GM18502 (cell line): ENCODE measurements around the gene SLC6A6.
"Not testable (repeated sequence)": the region's sequence is repeated elsewhere in the genome, so short reads cannot be mapped to it uniquely, and the experiment has no call there.

Experiments
- ATAC-seq: cut with Tn5 transposase; IDR thresholded peaks from one replicate; pipeline ENCODE4 v1.9.1; 2021; ENCODE audit warnings: mild to moderate bottlenecking; ENCODE audit not compliant: unreplicated experiment, poor library complexity

Gene SLC6A6

GRCh38 chr3:14511623-14512280, 109.3 kb downstream of the SLC6A6 start:
- ATAC-seq, result no peak

- ATAC-seq, result no peak
Observed at GRCh38 chr3:14512281-14512941, 110.0 kb downstream of the SLC6A6 start.

- no peak for ATAC-seq
Observed at GRCh38 chr3:14512942-14513327, 110.5 kb downstream of the SLC6A6 start.

DNA sequence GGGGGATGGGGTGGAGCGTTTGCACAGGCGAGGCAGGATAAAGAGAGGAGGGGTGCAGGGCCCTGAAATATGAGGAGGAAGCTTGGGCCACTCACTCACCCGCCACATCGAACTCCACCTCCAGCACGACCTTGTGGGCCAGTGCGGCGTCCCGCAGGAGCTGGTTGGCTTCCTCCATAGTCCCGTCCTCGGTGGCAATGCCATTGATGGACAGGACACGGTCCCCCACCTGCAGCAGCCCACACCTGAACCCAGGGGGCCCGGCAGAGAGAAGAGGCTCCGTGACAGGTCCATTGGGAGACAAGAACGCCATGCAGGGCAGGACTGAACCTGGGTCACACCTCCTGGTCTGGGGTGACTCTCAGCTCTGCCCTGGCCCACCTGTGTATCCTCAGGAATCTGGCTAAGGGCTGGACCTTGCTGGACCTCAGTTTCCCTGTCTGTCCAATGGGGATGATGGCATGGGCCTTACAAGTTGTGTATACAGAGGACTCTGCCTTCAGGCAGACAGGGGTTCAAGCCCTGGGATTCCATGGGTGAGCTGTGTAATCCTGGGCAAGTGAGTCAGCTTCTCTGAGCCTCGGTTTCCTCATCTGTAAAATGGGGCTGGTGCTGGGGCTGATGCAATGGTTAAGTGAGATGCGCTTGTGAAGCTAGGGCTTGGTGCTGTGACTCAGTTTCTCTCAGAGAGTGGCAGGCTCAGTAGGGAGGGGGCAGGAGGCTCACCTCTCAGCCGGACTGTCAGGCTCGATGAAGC, 111.3 kb downstream of the SLC6A6 start:
- ATAC-seq, result no peak

DNA sequence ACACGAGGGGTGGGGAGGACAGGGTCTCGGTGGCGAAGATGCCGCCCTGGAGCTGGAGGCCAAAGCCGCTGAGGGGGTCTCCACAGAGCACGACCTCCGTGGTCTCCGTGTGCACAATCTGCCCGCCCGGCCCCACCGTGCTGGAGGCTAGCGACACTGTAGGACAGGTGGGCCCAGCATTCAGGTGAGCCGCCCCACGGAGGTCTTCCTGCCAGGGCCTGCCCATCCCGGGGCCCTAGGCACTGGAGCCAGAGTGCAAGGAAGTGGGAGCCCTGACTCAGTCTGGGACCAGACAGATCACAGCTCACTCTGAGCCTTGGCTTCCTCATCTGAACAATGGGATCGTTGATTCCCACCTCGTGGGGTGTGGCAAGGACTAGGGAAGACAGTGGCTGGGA, 111.9 kb downstream of the SLC6A6 start:
- no peak for ATAC-seq

DNA sequence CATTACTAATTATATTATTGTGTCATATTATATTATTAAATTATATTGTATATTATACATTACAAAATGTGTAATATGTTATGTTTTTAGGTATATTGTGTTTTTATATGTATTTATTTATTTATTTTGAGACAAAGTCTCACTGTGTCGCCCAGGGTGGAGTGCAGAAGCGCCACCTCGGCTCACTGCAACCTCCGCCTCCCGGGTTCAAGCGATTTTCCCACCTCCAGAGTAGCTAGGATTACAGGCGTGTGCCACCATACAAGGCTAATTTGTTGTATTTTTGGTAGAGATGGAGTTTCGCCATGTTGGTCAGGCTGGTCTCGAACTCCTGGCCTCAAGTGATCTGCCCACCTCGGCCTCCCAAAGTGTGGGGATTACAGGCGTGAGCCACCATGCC, 113.1 kb downstream of the SLC6A6 start:
- ATAC-seq, result not testable (repeated sequence)

GRCh38 chr3:14516738-14517345, 114.4 kb downstream of the SLC6A6 start:
- ATAC-seq, result no peak

DNA sequence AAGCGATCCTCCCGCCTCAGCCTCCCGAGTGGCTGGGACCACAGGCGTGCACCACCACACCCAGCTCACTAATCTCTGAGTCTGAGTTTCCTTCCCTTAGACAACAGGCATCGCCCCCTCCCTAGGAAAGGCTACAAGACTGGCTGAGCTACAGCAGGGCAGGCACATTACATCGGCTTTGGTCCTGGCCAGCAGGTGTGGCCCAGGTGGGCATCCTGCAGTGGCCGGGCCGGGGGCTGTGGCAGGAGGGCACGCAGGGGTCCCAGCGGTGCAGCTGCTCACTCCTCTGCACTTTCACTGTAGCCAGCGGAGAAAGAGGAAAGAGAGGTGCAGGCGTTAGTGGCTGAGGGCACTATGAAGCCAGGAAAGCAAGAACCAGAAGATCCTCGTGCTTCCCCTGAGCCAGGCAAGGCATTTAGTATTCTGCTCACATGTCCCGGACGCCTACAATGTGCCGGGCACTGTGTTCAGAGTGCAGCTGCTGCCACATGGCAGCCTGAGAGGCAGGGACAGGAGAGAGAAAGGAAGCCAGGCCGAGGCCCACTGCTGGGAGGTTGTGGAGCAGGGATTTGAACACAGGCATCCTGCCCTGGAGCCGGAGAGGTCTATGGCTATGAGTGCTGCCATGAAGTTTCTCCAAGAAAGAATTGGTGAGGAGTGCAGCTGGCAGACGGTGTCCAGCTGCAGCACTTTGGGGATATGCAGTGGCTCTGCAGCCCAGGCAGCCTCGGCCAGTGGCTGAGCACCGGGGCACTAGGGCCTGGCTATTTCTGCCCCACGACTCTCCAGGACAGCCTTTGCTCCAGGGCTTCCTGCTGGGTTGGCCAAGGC, 115.4 kb downstream of the SLC6A6 start:
- ATAC-seq, result no peak

DNA sequence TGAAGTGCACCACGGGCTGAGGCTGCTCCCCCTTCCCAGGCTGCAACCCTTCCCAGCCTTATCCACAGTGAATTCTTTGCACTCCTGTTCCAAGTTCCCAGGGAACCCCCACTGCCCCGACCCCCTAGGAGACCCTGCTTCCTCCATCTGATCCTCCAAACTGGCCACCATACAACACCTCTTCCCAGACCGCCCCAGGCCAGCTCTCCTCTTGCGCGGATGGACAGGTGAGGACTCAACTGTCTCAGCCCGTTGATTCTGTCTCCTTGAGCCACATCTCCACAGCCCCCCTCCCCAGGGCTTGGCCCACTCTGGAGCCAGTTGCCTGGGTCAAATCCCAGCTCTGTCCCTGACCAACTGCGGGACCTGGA, 116.0 kb downstream of the SLC6A6 start:
- ATAC-seq, result no peak

- no peak for ATAC-seq
Observed at GRCh38 chr3:14518893-14519292, 116.5 kb downstream of the SLC6A6 start.

DNA sequence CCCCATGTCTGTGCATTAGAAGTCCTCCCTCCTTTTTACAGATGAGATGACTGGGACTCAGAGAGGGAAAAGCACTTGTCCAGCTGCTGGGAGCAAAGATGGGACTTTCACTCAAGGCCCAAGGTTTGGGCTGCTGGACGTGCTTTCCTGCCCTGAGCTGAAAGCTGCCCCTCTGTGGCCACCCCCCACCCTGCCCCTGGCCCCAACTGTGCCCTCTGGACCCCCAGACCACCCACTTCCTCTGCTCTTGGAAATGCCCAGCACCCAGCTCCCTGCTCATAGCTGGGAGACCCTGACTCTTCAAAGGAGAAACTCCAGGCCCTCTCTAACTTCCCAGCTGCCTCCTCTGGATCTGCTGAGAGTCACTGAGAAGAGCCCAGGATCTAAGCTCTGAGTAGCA, 117.0 kb downstream of the SLC6A6 start:
- ATAC-seq, result no peak

DNA sequence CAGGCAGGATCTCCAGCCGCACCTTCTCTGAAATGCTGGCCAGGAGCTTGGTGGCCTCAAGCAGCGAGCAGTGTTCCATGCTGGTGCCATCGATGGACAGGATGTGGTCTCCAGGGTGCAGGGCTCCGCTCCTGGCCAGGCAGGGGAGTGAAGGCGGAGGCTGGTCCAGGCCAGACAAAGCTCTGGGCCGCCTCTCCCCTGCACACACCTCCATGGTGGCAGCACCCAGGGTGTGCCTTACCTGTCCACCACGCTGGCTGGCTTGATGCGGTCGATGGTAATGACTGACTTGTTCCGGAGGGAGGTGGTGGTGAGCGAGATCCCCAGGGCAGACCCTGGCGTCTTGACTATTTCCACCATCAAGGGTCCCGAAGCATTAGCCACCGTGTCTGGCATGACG, 117.7 kb downstream of the SLC6A6 start:
- ATAC-seq, result no peak

- no peak for ATAC-seq
Observed at GRCh38 chr3:14520967-14521366, 118.6 kb downstream of the SLC6A6 start.

GRCh38 chr3:14521611-14522010, 119.2 kb downstream of the SLC6A6 start:
- no peak for ATAC-seq

- no peak for ATAC-seq
Observed at GRCh38 chr3:14522129-14522691, 119.8 kb downstream of the SLC6A6 start.

DNA sequence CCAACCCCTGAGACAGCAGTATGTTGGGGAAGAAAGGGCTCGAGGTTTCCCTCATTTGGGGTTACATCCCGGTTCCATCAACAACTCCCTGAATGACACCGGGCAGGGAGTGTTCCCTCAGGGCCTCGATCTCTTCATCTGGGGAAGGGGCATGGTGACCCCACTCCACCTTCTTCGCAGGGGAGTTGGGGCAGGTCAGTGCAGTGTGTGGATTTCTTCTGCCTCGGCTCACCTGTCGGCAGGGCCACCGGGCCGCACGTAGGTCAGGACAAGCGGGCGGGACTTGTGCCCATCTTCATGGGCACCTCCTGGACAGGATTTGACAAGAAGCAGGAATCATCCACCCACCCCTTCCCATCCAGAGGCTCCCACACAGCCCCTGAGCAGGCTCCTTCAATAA, 120.4 kb downstream of the SLC6A6 start:
- no peak for ATAC-seq

DNA sequence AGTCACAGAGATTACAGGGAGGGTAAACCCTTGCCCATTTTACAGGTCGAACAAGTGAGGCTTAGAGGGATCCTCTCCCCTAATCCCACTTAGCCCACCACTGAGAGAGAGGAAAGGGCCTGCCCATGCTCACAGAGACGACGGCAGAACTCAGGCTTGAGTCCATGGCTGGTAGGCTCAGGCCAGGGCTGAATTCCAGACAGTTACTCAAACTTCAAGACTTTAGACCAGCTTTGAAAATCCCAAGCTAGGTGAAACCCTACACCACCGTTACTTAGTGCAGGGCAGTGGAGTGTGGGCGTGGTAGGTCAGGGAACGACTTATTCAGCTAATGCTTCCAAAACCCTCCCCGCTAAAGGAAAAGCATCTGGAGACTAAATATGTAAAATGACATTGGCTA, 121.4 kb downstream of the SLC6A6 start:
- ATAC-seq, result no peak

GRCh38 chr3:14524311-14524711, 121.9 kb downstream of the SLC6A6 start:
- no peak for ATAC-seq

GRCh38 chr3:14524920-14525660, 122.7 kb downstream of the SLC6A6 start:
- no peak for ATAC-seq
